Measurements from ENCODE around the gene MRPL3. TPM values are rescaled to one million over a fixed set of nuclear protein-coding genes. Genes with fewer than 3 reads are reported as not detected.

Gene MRPL3
- 100 to 1,000 TPM; 210 to 218 TPM for total RNA-seq

DNA sequence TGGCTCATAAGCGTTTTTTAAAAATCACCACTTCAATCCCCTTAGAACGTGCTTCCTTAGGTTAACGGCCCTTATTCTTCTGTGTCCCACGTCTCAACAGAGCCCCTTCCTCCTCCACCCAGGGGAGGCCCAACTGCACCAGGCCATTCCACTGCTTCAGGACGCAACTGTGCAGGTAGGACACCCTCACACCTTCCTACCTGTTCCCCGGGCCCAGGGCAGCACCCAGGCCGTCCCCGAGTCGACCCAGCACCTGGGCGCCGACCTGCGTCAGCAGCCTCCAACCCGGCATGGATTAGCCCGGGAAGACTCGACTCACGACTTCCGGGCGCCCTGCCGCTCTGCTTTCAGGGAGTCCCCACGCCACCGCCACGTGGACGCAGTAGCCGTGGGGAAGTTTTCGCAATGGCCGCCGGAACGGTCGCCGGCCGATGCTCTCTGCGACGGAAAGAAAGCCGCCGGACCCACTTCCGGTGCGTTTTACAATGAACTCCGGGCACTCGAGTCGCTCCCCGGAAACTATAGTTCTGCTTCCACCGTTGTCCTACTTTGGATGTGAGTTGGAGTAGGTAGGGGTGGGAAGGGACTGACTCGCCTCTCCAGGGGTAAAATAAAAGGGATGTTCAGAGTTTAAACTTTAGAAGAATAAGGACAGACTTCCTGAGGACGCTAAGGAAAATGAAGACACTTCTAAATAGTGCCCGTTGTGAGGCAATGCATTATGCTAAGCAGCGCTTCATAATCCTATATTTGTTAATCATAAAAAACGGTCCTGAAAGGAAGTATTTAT, at the start of gene MRPL3:
TSS of gene MRPL3 (minus strand) at position 442 of the 790 bp plus-strand sequence. CDS start at position 292, 150 bp downstream.
- ChIA-PET CTCF (no interaction called here), POLR2A (no interaction called here)

DNA sequence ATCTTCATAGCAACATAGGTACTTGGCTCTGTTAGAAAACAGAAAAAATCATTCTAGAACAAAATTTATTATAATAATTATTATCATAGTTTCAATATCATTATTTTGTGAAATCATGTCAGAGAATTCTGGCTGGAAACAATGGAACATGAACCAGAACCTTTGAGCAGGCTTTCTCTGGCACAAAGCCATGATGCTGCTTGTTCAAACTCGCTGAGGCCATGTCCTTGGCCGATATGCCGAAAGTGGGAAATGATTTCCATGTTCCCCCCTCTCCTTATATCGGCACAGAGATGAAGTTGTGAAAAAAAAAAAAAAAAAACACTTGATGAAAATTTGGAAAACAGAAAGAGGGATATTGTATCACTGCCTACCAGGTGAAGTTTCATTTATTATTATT, 49.0 kb upstream of the MRPL3 start:
- ChIA-PET POLR2A (no interaction called here), CTCF (no interaction called here)

DNA sequence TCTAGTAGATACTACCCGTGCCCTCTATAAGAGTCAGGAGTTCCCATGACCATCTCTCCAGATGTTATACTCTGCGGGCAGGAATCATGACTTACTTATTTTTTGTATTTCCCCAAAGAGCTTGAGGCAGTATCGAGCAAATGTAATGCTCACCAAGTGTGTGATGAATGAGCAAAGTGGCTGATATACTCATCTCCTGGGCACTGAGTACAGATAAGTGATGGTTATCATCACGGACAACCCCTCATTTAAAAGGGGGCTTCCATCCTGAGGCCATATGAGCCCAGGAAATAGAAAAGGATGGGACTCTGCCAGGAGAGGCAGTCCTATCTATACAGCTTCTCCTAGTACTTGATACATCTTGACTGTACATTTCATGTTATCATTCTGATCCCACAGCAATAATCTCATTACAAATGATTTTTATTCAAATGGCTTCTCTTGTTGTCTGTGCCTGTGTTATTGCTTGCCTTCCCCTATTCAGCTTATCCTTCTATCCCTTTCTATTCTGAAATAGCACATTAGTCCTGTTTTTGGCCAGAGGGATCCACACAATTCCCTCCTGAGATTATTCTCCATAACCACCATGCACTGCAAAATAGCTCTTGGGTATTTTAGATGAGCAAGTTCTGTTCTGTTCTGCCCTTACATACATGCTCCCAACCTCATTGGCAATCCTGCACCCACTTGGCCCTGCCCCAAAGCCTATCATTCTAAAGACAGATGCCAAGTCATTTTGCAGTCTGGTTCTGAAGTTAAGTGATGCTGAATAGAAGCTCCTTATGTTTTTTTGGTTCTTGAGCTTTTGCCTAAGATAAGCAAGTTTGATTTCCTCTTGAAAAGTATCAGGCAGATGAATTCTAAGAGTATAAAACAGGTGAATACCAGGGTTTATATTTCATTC, 48.0 kb upstream of the MRPL3 start:
- POLR2A ChIA-PET, result no interaction called here
- CTCF ChIA-PET, result no interaction called here

DNA sequence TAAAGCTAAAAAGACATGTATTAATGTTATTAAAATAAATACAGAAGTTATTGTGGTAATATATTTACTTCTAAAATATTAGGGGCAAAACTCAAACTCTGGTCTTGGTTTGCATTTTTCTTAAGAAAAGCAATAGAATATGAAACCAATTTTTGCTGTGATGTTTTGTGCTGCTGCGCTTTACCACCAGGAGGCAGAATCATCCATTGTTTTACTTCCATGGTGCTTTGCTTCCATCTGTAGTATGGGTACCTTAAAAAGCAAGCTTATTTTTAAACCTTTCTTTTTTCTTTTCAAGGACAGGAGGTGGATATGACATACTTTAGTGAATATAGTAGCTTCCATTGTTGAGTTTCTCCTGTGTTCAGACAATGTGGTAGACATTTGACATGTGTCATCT, 46.6 kb upstream of the MRPL3 start:
- ChIA-PET CTCF (interaction anchor here (1.1 kb wide), 1 partner anchor 13 kb away, joined by 3 read pairs; no protein-coding TSS in a partner anchor), POLR2A (no interaction called here)

DNA sequence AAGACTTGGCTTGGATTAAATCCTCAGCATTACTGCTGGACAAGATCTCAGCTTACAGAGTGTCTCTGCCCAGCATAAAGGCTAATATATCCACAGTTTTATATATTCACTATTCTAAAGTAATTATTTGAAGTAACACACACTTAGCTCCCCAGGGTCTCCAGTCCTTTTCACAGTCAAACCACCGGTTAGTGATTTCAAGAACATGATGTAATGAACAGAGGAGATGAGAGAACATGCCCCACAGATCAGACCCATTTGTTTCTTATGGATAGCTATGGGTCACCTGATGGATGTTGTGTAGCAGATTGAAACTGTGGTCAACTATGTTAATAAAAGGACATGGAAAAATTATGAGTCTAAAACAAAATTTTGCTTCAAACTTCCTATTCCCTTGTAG, 44.8 kb upstream of the MRPL3 start:
- ChIA-PET POLR2A (no interaction called here), CTCF (no interaction called here)

DNA sequence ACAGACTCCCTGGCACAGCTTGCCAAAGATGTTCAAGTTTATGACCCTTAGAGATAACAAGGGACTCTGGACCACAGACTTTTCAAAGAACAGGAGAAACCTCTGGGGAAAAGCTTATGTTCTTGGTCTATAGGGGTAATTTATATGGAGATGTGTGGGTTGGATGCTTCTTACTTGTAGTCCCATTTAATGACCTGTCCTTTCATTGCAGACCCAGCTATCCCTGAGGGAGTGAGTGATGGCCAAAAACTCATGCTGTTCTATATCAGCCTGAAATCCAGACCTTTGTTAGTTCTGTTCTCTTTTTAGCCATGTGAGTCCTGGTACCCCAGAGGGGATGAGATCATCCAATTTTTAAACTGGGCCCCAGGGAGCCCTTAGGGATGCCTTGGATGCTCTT, 43.7 kb upstream of the MRPL3 start:
- POLR2A ChIA-PET, result no interaction called here
- CTCF ChIA-PET, result no interaction called here

DNA sequence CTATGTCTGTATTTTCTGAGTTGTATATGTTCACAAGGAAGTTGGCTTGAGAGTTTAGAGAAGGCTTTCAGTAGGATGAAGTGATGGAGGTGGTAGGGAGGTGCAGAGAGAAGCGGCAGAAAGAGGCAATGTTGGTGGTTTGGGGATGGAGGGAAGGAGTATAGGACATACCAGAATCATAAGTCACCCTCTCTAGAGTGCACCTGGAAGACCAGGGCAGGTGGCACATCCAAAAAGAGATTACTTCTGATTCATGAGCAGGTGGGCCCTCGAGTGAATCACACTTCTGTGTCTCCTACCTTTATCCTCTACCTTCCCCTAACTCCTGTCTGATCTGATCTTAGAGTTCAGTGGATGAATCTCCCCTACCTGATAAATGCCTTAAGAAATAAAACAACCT, 41.8 kb upstream of the MRPL3 start:
- ChIA-PET POLR2A (no interaction called here), CTCF (no interaction called here)

DNA sequence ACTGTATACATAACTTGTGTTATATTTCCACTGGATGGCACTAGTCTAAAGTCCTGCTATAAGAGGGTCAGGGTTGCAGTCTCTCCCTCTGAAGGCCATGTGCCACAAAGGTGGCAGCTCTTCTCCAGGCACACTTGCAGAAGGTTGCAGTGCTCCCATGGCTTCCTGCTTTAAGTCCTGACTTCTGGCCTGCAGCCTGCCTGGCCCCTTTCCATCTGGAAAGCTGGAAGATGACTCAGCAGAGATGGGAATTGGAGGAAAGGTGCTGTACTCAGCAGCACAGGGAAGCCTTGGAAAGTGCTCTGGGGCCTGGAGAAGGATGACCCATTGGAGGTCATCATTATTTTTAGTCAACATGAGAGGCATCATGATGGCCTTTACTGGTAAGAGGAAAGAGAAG, 40.9 kb upstream of the MRPL3 start:
- ChIA-PET CTCF (no interaction called here), POLR2A (no interaction called here)

DNA sequence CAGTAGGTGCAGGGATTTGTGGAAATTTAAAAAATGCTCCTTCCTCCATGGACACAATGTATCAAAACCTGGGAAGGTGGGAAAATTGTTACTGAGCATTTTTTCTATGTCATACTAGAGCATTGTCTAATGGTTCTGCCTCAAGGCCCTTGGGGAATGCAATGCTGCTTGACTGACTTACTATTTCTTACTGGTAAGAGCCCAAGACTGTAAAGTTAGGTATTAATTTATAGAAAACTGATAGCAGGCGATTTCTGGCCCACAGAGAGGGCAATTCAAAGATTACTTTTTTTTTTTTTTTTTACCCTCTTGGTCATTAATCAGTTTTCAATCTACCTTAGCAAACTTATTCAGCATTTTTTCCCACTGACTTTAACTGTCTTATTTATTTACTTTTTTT, 38.5 kb upstream of the MRPL3 start:
- ChIA-PET POLR2A (no interaction called here), CTCF (no interaction called here)

DNA sequence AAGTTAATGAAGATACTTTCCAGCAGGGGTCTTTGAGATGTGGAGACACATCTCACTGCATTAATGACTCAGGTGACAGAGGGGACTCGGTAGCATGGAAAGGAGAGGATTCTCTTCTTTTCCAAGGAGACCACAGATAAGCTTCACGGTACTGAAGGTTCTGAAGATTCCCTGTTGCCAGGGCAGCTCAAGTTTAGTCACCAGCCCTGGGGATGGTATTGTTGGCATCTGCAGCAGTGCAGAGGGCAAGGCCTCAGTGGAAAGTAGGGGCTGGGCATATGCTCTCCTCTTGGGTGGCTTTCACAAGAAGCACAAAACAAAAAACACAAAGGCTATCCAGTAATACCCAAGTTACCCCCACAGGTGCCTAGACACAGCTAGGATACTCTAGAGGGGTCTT, 38.0 kb upstream of the MRPL3 start:
- POLR2A ChIA-PET, result no interaction called here
- CTCF ChIA-PET, result no interaction called here

DNA sequence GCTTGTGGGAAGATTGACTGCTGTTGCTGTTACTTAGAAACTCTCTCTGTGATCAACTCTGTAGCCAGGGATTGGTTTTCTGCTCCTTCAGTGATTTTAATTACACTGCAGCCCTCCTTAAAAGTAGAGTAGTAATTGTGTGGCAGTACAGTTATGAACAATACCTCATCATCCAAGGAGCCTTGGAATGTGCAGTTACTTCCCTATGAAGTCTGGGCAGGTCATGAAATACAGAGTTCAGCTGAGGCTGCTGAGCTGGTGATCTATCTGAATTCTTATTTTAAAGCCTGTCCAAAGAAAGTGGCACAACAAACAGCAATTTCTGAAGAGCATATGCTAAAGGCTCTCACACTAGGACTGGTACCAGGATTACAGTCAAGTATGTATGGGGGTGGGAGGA, 37.4 kb upstream of the MRPL3 start:
- CTCF ChIA-PET, result no interaction called here
- POLR2A ChIA-PET, result no interaction called here

DNA sequence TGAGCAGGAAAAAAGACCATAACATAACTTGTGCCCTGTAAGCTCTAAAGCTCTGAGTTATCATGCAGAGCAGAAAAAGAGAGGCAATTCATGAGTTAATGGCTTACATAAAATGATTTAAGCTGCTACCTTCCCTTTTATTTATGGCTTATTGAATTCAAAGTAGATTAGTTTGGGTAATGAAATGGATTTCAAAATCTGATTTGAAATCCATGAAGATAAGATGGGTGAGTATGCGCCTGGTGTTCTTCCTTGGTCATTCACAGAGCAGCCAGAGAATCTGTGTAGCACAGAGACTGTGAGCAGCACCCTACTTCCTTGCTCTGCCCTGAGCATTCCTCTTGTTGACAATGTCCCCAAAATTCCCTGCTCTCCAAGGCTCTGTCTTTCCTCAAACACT, 36.2 kb upstream of the MRPL3 start:
- CTCF ChIA-PET, result no interaction called here

DNA sequence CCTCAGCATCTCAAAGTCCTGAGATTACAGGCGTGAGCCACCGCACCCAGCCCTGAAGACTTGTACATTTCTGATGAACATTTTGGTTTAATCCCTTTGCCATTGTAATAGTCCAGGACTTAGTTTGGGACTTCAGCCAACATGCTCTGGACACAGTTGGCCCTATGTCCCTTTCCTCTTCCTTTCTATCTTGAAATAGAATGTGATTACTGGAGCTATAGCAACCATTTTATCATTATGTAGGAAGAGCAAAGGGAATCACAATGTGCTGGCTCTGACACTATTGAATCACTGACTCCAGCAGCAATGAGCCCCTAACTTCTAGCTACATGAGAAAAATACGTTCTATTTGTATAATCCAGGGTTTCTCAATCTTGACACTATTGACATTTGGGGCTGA, 34.8 kb upstream of the MRPL3 start:
- CTCF ChIA-PET, result no interaction called here
- POLR2A ChIA-PET, result no interaction called here

More for the DNA sequence above, 36.2 kb upstream of the MRPL3 start:
- POLR2A ChIA-PET, result no interaction called here

DNA sequence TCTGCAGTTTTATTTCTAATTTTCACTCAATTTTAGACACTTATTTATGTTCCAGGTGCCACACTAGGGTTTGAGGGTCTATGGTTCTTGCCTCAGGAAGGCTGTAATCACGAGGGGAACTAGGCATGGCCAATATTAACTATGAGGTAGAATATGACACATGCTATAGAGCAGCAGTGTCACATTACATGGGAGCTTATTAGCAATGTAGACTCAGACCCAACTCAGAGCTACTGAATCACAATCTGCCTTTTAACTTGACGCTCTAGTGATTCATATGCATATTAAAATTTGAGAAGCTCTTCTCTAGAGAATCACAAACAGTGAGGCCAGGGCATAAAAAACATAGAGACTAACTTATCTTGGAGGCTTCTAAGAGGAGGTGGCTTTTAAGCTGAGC, 32.8 kb upstream of the MRPL3 start:
- CTCF ChIA-PET, result no interaction called here
- POLR2A ChIA-PET, result no interaction called here

DNA sequence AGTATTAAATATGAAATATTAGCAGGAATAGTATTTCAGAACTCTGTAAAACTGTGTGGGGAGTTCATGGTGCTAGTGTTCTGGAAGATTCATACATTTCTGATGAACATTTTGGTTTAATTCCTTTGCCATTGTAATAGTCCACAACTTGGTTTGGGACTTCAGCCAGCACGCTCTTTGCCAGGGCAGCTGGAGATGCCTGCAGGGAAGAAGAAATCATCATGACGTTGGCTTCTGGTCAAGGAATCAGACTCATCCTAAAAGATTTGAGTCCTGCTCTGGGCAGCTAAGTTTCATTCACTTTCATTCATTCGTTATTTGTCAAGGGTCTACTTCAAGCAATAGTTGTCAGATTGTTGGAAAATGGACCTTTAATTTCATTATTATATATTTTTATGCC, 32.4 kb upstream of the MRPL3 start:
- ChIA-PET CTCF (no interaction called here), POLR2A (no interaction called here)

DNA sequence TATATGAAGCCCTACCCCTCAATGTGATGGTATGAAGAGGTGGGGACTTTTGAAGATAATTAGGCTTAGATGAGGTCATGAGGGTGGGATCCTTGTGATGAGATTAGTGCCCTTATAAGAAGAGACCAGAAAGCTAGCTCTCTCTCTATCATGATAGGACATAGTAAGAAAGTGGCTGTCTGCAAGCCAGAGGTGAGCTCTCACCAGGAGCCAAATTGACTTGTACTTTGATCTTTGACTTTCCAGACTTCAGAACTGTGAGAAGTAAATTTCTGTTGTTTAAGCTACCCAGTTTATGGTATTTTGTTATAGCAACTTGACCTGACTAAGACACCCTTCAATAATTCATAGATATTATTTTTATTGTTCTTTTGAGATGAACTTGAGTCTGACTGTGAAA, 29.9 kb upstream of the MRPL3 start:
- CTCF ChIA-PET, result no interaction called here
- POLR2A ChIA-PET, result no interaction called here

DNA sequence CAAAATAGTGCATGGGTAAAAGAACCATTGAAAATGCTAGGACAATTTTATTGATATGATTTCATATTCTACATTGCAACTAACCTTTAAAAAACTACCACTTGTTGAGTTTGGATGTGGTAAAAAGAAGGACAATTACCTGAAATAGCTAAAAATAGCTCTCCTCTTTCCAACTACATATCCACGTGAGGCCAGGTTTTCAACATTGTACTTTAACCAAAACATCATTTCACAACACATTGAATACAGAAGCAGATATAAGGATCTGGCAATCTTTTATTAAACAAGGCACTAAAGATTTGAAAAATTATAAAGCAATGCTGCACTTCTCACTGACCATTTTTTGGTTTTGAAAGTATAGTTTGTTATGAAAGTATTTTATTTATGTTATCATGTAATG, 28.1 kb upstream of the MRPL3 start:
- ChIA-PET POLR2A (no interaction called here), CTCF (no interaction called here)

DNA sequence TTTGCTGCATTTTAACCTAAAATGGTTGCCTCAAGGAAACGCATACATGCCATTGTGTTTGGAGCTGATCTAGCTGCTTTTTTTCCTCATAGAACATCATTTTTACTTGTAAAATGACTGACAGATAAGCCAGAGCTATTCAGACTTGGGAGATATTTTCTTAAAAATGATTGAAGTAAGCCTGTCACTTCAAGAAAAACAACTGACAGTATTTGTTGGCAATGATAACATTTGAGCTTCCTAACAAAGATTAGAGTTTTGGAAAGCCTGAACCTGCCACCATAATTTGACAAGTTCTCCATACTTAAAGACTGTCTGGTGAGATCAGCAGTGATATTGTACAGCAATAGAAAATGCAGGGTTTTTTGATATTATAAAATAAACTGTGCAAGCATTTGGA, 27.6 kb upstream of the MRPL3 start:
- CTCF ChIA-PET, result no interaction called here
- POLR2A ChIA-PET, result no interaction called here

DNA sequence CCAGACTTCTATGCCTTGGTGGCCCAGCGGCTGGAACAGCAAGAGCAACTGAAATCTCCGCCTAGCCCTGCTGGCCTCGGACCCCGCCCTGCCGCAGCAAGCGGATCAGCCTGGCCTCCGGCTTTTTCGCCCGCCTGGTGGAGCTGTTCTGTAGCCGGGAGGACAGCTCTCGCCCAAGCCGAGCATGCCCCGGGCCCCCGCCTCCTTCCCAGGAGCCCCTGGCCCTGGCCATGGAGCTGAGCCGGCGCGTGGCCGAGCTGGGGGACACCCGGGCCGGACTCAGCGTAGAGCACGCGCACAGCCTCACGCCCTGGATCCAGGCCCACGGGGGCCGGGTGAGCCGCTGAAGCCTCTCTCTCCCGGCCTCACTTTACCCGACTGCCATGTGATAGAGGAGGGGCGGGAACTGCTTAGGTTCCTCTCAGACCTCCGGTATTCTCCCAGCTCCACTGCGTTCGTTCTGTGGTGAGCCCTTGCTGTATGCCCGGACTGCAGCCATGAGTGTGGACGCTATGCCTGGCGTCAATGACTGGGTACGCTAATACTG, 24.1 kb upstream of the MRPL3 start:
- ChIA-PET CTCF (no interaction called here), POLR2A (no interaction called here)

DNA sequence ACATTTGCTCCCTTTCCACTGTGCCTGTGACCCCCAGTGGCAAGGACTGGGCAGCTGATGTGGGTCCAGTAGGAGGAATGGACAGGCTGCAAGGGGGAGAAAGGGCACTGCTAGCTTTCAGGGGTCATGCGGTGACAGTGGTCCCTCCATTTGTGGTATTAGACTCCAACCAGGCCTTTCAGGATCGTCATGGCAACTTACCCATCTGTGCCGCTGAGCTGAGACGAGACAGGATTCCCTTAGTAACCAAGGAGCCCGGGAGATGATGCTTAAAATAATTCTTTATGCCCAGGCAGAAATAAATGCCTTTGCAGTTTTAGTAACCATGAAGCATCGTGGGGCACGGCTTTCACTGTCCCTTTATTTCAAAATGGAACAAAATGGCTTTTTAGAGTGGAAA, 15.9 kb upstream of the MRPL3 start:
- CTCF ChIA-PET, result no interaction called here
- POLR2A ChIA-PET, result no interaction called here

DNA sequence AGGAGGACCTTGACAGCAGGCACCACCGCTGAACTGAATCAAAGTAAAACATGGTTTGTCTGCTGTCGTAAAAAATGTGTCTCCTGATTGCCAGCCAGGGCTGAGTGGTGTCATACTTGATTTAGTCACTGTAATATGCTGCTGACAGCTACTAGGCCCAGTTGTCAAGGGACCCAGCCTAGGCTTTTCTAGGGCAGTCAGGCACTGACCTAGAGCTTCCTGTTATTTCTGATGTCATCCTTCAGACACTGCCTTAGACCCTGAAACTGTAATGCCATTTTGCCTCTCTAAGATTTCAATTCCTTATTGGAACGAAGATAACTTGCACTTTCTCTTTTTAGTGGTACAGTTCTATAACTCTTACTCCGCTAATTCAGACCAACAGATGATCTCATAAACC, 2.6 kb upstream of the MRPL3 start:
- POLR2A ChIA-PET, result no interaction called here
- CTCF ChIA-PET, result no interaction called here

DNA sequence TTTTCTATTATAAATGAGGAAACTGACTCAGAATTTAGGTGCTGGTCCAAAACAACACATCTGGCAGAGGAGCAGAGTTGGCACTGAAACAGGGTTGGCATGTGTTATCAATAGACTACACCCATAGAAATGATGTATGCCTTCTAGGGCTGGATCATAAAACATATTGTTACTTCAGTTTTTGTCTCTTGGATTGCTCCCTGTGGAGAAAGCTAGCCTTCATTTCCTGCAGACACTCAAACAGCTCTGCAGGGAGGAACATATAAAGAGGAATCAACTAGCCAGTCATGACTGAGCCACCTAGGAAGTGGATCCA, 507 bp upstream of the MRPL3 start:
- ChIA-PET CTCF (no interaction called here), POLR2A (no interaction called here)
